Stimulated activated CD8-positive, alpha-beta memory T cell treated with anti-CD3 and anti-CD28 coated beads, Interleukin-4, amount 100 ng/mL, for 4 hours (primary cell): ENCODE measurements around the gene ADAMTSL1.

Experiments
- DNase-seq, 2 donors: peaks; one replicate each; pipeline ENCODE4 v3.0.0-alpha.2; 2020; ENCODE audit warnings: low read depth in 2 of 2, low spot score in 1 of 2

ADAMTSL1 gene

GRCh38 chr9:18694959-18695668 lies 221.2 kb downstream of the ADAMTSL1 start:
- DNase-seq = no peak

GRCh38 chr9:18698992-18699391 lies 225.0 kb downstream of the ADAMTSL1 start:
- DNase-seq = no peak

GRCh38 chr9:18699764-18700163 lies 225.8 kb downstream of the ADAMTSL1 start:
- DNase-seq = no peak

GRCh38 chr9:18700714-18701113 lies 226.8 kb downstream of the ADAMTSL1 start:
- no peak for DNase-seq

GRCh38 chr9:18703151-18703900 lies 229.4 kb downstream of the ADAMTSL1 start:
- no peak for DNase-seq

- no peak for DNase-seq
These were observed 230.0 kb downstream of the ADAMTSL1 start for GRCh38 chr9:18703901-18704379.

GRCh38 chr9:18705796-18706392 lies 231.9 kb downstream of the ADAMTSL1 start:
- DNase-seq = no peak

GRCh38 chr9:18706648-18707047 lies 232.7 kb downstream of the ADAMTSL1 start:
- no peak for DNase-seq

- no peak for DNase-seq
These were observed 233.1 kb downstream of the ADAMTSL1 start for GRCh38 chr9:18707061-18707461.

GRCh38 chr9:18707489-18708205 lies 233.7 kb downstream of the ADAMTSL1 start:
- no peak for DNase-seq

GRCh38 chr9:18708429-18708828 lies 234.5 kb downstream of the ADAMTSL1 start:
- no peak for DNase-seq

- DNase-seq = no peak
These were observed 236.1 kb downstream of the ADAMTSL1 start for GRCh38 chr9:18710065-18710464.

- no peak for DNase-seq
These were observed 243.8 kb downstream of the ADAMTSL1 start for GRCh38 chr9:18717759-18718158.

- no peak for DNase-seq
These were observed 244.4 kb downstream of the ADAMTSL1 start for GRCh38 chr9:18718393-18718792.

GRCh38 chr9:18718932-18719331 lies 245.0 kb downstream of the ADAMTSL1 start:
- no peak for DNase-seq

GRCh38 chr9:18720691-18721090 lies 246.7 kb downstream of the ADAMTSL1 start:
- no peak for DNase-seq

GRCh38 chr9:18721267-18721994 lies 247.5 kb downstream of the ADAMTSL1 start:
- DNase-seq = no peak

GRCh38 chr9:18721995-18722310 lies 248.0 kb downstream of the ADAMTSL1 start:
- no peak for DNase-seq

GRCh38 chr9:18722882-18723281 lies 248.9 kb downstream of the ADAMTSL1 start:
- no peak for DNase-seq

GRCh38 chr9:18723366-18723765 lies 249.4 kb downstream of the ADAMTSL1 start:
- no peak for DNase-seq

- no peak for DNase-seq
These were observed 252.6 kb downstream of the ADAMTSL1 start for GRCh38 chr9:18726546-18726945.
